Measurements from ENCODE around the gene RBL2. TPM values are rescaled to one million over a fixed set of nuclear protein-coding genes. Genes with fewer than 3 reads are reported as not detected.

Gene RBL2
- total and polyA plus RNA-seq, 9 donors = 48.0 to 88.7 (median 71.7) TPM

- Histone ChIP-seq H3K4me1 (ENCODE audit: insufficient read depth) (no peaks in the 10 kb centered on the region), H3K27ac (no peak overlapping the region), H3K36me3 (no peaks in the 10 kb centered on the region), H3K9me3 (no peaks in the 10 kb centered on the region), H3K4me3 (no peak overlapping the region), H3K27me3 (no peaks in the 10 kb centered on the region)
- TF ChIP-seq POLR2A (IDR thresholded peaks at IDR 0.05) (no peak), EP300 (IDR thresholded peaks at IDR 0.05) (no peak), CTCF (IDR thresholded peaks at IDR 0.05) (no peak)
- DNase-seq = no peak
- intact Hi-C loops (cut with DNase I) = no loop called here
Observed at GRCh38 chr16:53486230-53486629, 52.0 kb downstream of the RBL2 start.

- TF ChIP-seq CTCF (IDR thresholded peaks at IDR 0.05) = no peak
- TF ChIP-seq EP300 (IDR thresholded peaks at IDR 0.05) = no peak
- no peak for TF ChIP-seq POLR2A (IDR thresholded peaks at IDR 0.05)
- Histone ChIP-seq H3K4me3 (no peak overlapping the region), H3K9me3 (no peaks in the 10 kb centered on the region), H3K36me3 (no peaks in the 10 kb centered on the region), H3K4me1 (ENCODE audit: insufficient read depth) (no peaks in the 10 kb centered on the region), H3K27ac (no peak overlapping the region), H3K27me3 (no peaks in the 10 kb centered on the region)
- WGBS, 3 donors = 44 to 57% (median 50%) methylated on average over 1 of the region's 1 CpG
- intact Hi-C loops (cut with DNase I) = no loop called here
- DNase-seq = no peak
Observed at GRCh38 chr16:53489755-53490154, 55.5 kb downstream of the RBL2 start.

GRCh38 chr16:53492503-53492902, 58.2 kb downstream of the RBL2 start:
- no peaks in the 10 kb centered on the region for H3K27me3 ChIP-seq
- no peaks in the 10 kb centered on the region for H3K4me1 ChIP-seq (ENCODE audit: insufficient read depth)
- TF ChIP-seq CTCF (IDR thresholded peaks at IDR 0.05) = no peak
- no peak for TF ChIP-seq EP300 (IDR thresholded peaks at IDR 0.05)
- no peak for TF ChIP-seq POLR2A (IDR thresholded peaks at IDR 0.05)
- no peaks in the 10 kb centered on the region for H3K36me3 ChIP-seq
- H3K9me3 ChIP-seq = no peaks in the 10 kb centered on the region
- DNase-seq = no peak
- H3K27ac ChIP-seq = no peak overlapping the region
- intact Hi-C loops (cut with DNase I) = no loop called here
- H3K4me3 ChIP-seq = no peak overlapping the region
- 93 to 94% (median 94%) methylated on average over 1 of the region's 1 CpG for WGBS, 3 donors

GRCh38 chr16:53494636-53495035, 60.4 kb downstream of the RBL2 start:
- no peaks in the 10 kb centered on the region for H3K27me3 ChIP-seq
- no peaks in the 10 kb centered on the region for H3K4me1 ChIP-seq (ENCODE audit: insufficient read depth)
- H3K9me3 ChIP-seq = no peaks in the 10 kb centered on the region
- TF ChIP-seq EP300 (IDR thresholded peaks at IDR 0.05) (no peak), CTCF (IDR thresholded peaks at IDR 0.05) (no peak), POLR2A (IDR thresholded peaks at IDR 0.05) (no peak)
- 90 to 94% (median 93%) methylated on average over 6 of the region's 6 CpGs for WGBS, 3 donors
- intact Hi-C loops (cut with DNase I) = no loop called here
- no peak for DNase-seq
- H3K27ac ChIP-seq = no peak overlapping the region
- no peak overlapping the region for H3K4me3 ChIP-seq
- H3K36me3 ChIP-seq = no peaks in the 10 kb centered on the region

GRCh38 chr16:53495325-53495724, 61.1 kb downstream of the RBL2 start:
- Histone ChIP-seq H3K27me3 (no peaks in the 10 kb centered on the region), H3K4me1 (ENCODE audit: insufficient read depth) (no peaks in the 10 kb centered on the region), H3K9me3 (no peaks in the 10 kb centered on the region), H3K27ac (no peak overlapping the region), H3K4me3 (no peak overlapping the region), H3K36me3 (no peaks in the 10 kb centered on the region)
- TF ChIP-seq EP300 (IDR thresholded peaks at IDR 0.05) = no peak
- no peak for TF ChIP-seq POLR2A (IDR thresholded peaks at IDR 0.05)
- no peak for TF ChIP-seq CTCF (IDR thresholded peaks at IDR 0.05)
- intact Hi-C loops (cut with DNase I) = no loop called here
- DNase-seq = no peak
- WGBS, 3 donors = 87 to 93% (median 90%) methylated on average over 4 of the region's 4 CpGs

All from ovary (tissue), 9 donors.